ENCODE results near the gene DYNC1I1.
A peak's percentile ranks its signal among the peaks of the same experiment; 100 is the strongest.

The DYNC1I1 gene

DNA sequence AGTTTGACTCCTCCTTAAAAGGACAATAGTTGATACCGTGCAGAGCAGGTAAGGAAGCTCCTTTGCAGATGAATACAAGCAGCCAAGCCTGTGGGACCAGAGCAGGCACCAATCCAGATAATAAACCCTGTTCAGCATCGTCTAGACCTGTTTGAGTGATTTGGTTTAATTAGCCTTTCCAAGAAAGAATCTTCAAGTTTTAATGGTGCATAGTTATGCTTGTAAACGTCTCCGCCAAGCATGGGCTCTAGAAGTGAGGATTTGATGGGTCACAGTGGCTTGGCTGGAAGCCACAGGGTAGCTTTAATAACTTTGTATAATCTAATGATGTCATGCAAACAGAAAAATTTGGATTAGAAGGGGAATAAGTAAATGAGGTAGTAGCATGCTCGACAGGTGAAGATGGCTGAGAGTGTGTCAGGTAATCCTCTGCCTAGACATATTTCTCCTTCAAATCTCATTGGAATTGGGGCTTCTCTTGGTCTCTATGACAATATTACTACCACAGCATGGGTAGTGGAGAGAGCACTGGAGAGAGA is 188.4 kb downstream of the DYNC1I1 start:
- Histone ChIP-seq H3K27ac (replicated peaks; ENCODE audit: low read length) (no peak overlapping the region), H3K4ac (ENCODE audit: low read length) (no peak overlapping the region), H3K9me3 (replicated peaks in 1 of 2; ENCODE audit: control insufficient read depth in 2 of 2, insufficient read depth in 1 of 2, low read depth in 1 of 2, low read length in 2 of 2) (peaks cover 0 to 3% of the 10 kb centered on the region in 2 donors), H3K14ac (ENCODE audit: low read length) (no peak overlapping the region), H2BK15ac (ENCODE audit: low read length) (no peak overlapping the region), H2AFZ (ENCODE audit: low read length) (no peak overlapping the region), H3K27me3 (ENCODE audit: control insufficient read depth in 3 of 3, insufficient read depth in 3 of 3, low read depth in 1 of 3, low read length in 3 of 3) (no peaks in the 10 kb centered on the region), H4K8ac (ENCODE audit: low read depth, low read length) (no peak overlapping the region), H3K36me3 (replicated peaks in 1 of 2; ENCODE audit: control insufficient read depth in 2 of 2, insufficient read depth in 2 of 2, low read length in 2 of 2) (no peaks in the 10 kb centered on the region), H2BK120ac (ENCODE audit: low read depth, low read length) (no peak overlapping the region), H3K23ac (ENCODE audit: low read depth, low read length, poor library complexity) (no peak overlapping the region), H3K4me1 (ENCODE audit: control insufficient read depth in 2 of 2, insufficient read depth in 1 of 2, low read depth in 1 of 2, low read length in 2 of 2) (no peaks in the 10 kb centered on the region), H3K4me2 (ENCODE audit: insufficient read depth, low read length, poor library complexity, severe bottlenecking) (no peak overlapping the region), H3K18ac (ENCODE audit: low read length) (no peak overlapping the region), H3K79me1 (ENCODE audit: low read depth, low read length) (no peaks in the 10 kb centered on the region), H2AK5ac (ENCODE audit: low read depth, low read length) (no peak overlapping the region), H4K91ac (ENCODE audit: low read depth, low read length, poor library complexity) (no peak overlapping the region), H3K4me3 (ENCODE audit: low read length in 2 of 2) (no peak overlapping the region), H2BK5ac (ENCODE audit: low read length) (no peak overlapping the region), H2BK12ac (ENCODE audit: low read length) (no peak overlapping the region), H3K9ac (ENCODE audit: low read depth, low read length, poor library complexity) (no peak overlapping the region)
- no CpG with 5 or more reads among the region's 5 CpGs for WGBS, 2 donors (ENCODE audit: extremely low coverage in 2 of 2, insufficient read length in 2 of 2, insufficient replicate concordance in 1 of 2)
- no peak for DNase-seq (ENCODE audit: low spot score)

DNA sequence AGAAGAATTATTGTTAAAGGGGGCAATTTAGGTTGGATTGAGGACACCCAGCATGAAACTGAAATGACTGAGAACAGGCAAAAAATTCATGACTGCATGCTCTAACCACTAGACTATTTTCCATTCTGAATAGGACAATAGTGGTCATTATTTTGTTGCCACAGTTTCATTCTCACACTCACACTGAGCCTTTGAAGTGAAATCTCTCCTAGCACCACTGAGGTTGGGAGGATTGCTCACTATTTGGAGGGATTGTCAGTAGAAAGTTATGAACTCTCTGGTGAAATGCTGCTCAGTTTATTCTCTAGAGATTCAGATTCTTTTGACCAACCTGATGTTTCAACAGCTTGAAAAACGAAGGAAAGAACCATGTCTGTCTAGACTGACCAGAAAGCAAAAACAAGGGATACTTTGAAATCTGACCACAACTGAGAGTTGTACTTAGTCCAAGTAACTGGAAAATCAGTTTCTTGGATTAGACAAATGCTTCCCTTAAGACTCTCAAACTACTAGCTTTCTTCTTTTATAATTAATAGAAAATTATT is 191.2 kb downstream of the DYNC1I1 start:
- no peak overlapping the region for H3K4me3 ChIP-seq (ENCODE audit: low read length in 2 of 2)
- H3K4me1 ChIP-seq (ENCODE audit: control insufficient read depth in 2 of 2, insufficient read depth in 1 of 2, low read depth in 1 of 2, low read length in 2 of 2), result no peaks in the 10 kb centered on the region
- no peak overlapping the region for H3K14ac ChIP-seq (ENCODE audit: low read length)
- H4K91ac ChIP-seq (ENCODE audit: low read depth, low read length, poor library complexity), result no peak overlapping the region
- no peaks in the 10 kb centered on the region for H3K36me3 ChIP-seq (replicated peaks in 1 of 2; ENCODE audit: control insufficient read depth in 2 of 2, insufficient read depth in 2 of 2, low read length in 2 of 2)
- H3K18ac ChIP-seq (ENCODE audit: low read length), result no peak overlapping the region
- no peaks in the 10 kb centered on the region for H3K27me3 ChIP-seq (ENCODE audit: control insufficient read depth in 3 of 3, insufficient read depth in 3 of 3, low read depth in 1 of 3, low read length in 3 of 3)
- H3K9me3 ChIP-seq (replicated peaks in 1 of 2; ENCODE audit: control insufficient read depth in 2 of 2, insufficient read depth in 1 of 2, low read depth in 1 of 2, low read length in 2 of 2), result peaks cover 0 to 3% of the 10 kb centered on the region in 2 donors
- H4K8ac ChIP-seq (ENCODE audit: low read depth, low read length), result no peak overlapping the region
- no peak overlapping the region for H3K4ac ChIP-seq (ENCODE audit: low read length)
- WGBS, 2 donors (ENCODE audit: extremely low coverage in 2 of 2, insufficient read length in 2 of 2, insufficient replicate concordance in 1 of 2), result no CpG with 5 or more reads among the region's 1 CpG
- no peak overlapping the region for H3K23ac ChIP-seq (ENCODE audit: low read depth, low read length, poor library complexity)
- no peak overlapping the region for H2BK120ac ChIP-seq (ENCODE audit: low read depth, low read length)
- H3K9ac ChIP-seq (ENCODE audit: low read depth, low read length, poor library complexity), result no peak overlapping the region
- no peak overlapping the region for H2AK5ac ChIP-seq (ENCODE audit: low read depth, low read length)
- no peak overlapping the region for H3K27ac ChIP-seq (replicated peaks; ENCODE audit: low read length)
- H3K79me1 ChIP-seq (ENCODE audit: low read depth, low read length), result no peaks in the 10 kb centered on the region
- no peak overlapping the region for H3K4me2 ChIP-seq (ENCODE audit: insufficient read depth, low read length, poor library complexity, severe bottlenecking)
- H2AFZ ChIP-seq (ENCODE audit: low read length), result no peak overlapping the region
- no peak overlapping the region for H2BK5ac ChIP-seq (ENCODE audit: low read length)
- no peak overlapping the region for H2BK15ac ChIP-seq (ENCODE audit: low read length)
- no peak overlapping the region for H2BK12ac ChIP-seq (ENCODE audit: low read length)
- DNase-seq (ENCODE audit: low spot score), result no peak

DNA sequence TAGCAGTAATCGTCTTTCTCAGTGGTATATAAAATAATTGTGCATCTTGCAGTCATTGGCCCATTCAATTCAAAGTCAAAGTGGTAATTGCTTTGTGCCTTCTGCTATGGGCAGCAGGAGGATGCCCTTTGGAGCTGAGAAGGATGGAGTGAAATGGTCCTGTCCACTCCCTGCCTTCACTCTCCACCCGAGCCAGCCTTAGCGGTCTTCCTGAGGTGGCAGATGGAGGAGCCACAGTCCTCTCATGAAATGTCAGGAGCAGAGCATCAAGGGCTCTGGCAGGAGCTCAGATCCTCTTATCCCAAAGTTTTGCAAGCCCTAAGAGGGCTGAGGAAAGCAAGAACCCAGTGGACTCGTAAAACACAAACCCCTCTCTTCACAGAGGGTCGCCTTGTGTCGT is 199.4 kb downstream of the DYNC1I1 start:
- H3K36me3 ChIP-seq (replicated peaks in 1 of 2; ENCODE audit: control insufficient read depth in 2 of 2, insufficient read depth in 2 of 2, low read length in 2 of 2), result no peaks in the 10 kb centered on the region
- H3K14ac ChIP-seq (ENCODE audit: low read length), result peak overlapping the region; percentile 50
- no peaks in the 10 kb centered on the region for H3K4me1 ChIP-seq (ENCODE audit: control insufficient read depth in 2 of 2, insufficient read depth in 1 of 2, low read depth in 1 of 2, low read length in 2 of 2)
- peak overlapping the region; percentile 69 for H3K18ac ChIP-seq (ENCODE audit: low read length)
- no peak overlapping the region for H2BK15ac ChIP-seq (ENCODE audit: low read length)
- H3K23ac ChIP-seq (ENCODE audit: low read depth, low read length, poor library complexity), result peak overlapping the region; percentile 23
- H3K4ac ChIP-seq (ENCODE audit: low read length), result no peak overlapping the region
- no peaks in the 10 kb centered on the region for H3K9me3 ChIP-seq (replicated peaks in 1 of 2; ENCODE audit: control insufficient read depth in 2 of 2, insufficient read depth in 1 of 2, low read depth in 1 of 2, low read length in 2 of 2)
- no peak overlapping the region for H2BK5ac ChIP-seq (ENCODE audit: low read length)
- no peak overlapping the region for H4K91ac ChIP-seq (ENCODE audit: low read depth, low read length, poor library complexity)
- no peaks in the 10 kb centered on the region for H3K79me1 ChIP-seq (ENCODE audit: low read depth, low read length)
- H2AFZ ChIP-seq (ENCODE audit: low read length), result no peak overlapping the region
- H3K9ac ChIP-seq (ENCODE audit: low read depth, low read length, poor library complexity), result no peak overlapping the region
- no peak overlapping the region for H2AK5ac ChIP-seq (ENCODE audit: low read depth, low read length)
- no peak overlapping the region for H4K8ac ChIP-seq (ENCODE audit: low read depth, low read length)
- H2BK120ac ChIP-seq (ENCODE audit: low read depth, low read length), result no peak overlapping the region
- WGBS, 2 donors (ENCODE audit: extremely low coverage in 2 of 2, insufficient read length in 2 of 2, insufficient replicate concordance in 1 of 2), result no CpG with 5 or more reads among the region's 6 CpGs
- no peak overlapping the region for H3K4me2 ChIP-seq (ENCODE audit: insufficient read depth, low read length, poor library complexity, severe bottlenecking)
- no peak overlapping the region for H3K27ac ChIP-seq (replicated peaks; ENCODE audit: low read length)
- peaks cover 0 to 3% (median 0%) of the 10 kb centered on the region in 3 experiments for H3K27me3 ChIP-seq (ENCODE audit: control insufficient read depth in 3 of 3, insufficient read depth in 3 of 3, low read depth in 1 of 3, low read length in 3 of 3)
- no peak overlapping the region for H2BK12ac ChIP-seq (ENCODE audit: low read length)
- H3K4me3 ChIP-seq (ENCODE audit: low read length in 2 of 2), result no peak overlapping the region
- no peak for DNase-seq (ENCODE audit: low spot score)

DNA sequence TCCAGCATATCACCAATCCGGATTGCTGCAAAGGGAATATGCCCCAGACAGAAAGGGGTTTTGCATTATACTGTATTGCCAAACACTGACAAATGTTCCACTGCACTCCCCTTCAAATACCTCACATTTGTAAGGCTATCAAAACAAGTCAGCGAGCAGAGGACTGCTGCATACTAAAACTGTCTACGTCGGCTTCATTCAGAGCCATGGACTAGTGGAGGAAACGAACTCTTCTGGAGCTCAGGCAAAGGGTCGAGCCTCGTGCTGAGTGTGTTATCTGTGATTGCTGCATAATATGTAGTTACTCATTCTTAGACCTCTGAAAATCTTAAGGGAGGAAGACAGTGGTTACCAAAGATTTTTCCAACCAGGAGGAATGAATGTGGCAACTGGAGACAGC is 200.2 kb downstream of the DYNC1I1 start:
- Histone ChIP-seq H2BK12ac (ENCODE audit: low read length) (no peak overlapping the region), H3K18ac (ENCODE audit: low read length) (no peak overlapping the region), H3K36me3 (replicated peaks in 1 of 2; ENCODE audit: control insufficient read depth in 2 of 2, insufficient read depth in 2 of 2, low read length in 2 of 2) (no peaks in the 10 kb centered on the region), H3K4me1 (ENCODE audit: control insufficient read depth in 2 of 2, insufficient read depth in 1 of 2, low read depth in 1 of 2, low read length in 2 of 2) (no peaks in the 10 kb centered on the region), H2BK5ac (ENCODE audit: low read length) (no peak overlapping the region), H2AFZ (ENCODE audit: low read length) (no peak overlapping the region), H3K79me1 (ENCODE audit: low read depth, low read length) (no peaks in the 10 kb centered on the region), H3K4ac (ENCODE audit: low read length) (no peak overlapping the region), H2BK15ac (ENCODE audit: low read length) (no peak overlapping the region), H4K8ac (ENCODE audit: low read depth, low read length) (no peak overlapping the region), H3K4me2 (ENCODE audit: insufficient read depth, low read length, poor library complexity, severe bottlenecking) (no peak overlapping the region), H4K91ac (ENCODE audit: low read depth, low read length, poor library complexity) (no peak overlapping the region), H2AK5ac (ENCODE audit: low read depth, low read length) (no peak overlapping the region), H3K9ac (ENCODE audit: low read depth, low read length, poor library complexity) (no peak overlapping the region), H3K4me3 (ENCODE audit: low read length in 2 of 2) (no peak overlapping the region), H3K27me3 (ENCODE audit: control insufficient read depth in 3 of 3, insufficient read depth in 3 of 3, low read depth in 1 of 3, low read length in 3 of 3) (peaks cover 0 to 3% (median 0%) of the 10 kb centered on the region in 3 experiments), H3K23ac (ENCODE audit: low read depth, low read length, poor library complexity) (no peak overlapping the region), H2BK120ac (ENCODE audit: low read depth, low read length) (no peak overlapping the region), H3K27ac (replicated peaks; ENCODE audit: low read length) (no peak overlapping the region), H3K9me3 (replicated peaks in 1 of 2; ENCODE audit: control insufficient read depth in 2 of 2, insufficient read depth in 1 of 2, low read depth in 1 of 2, low read length in 2 of 2) (no peaks in the 10 kb centered on the region), H3K14ac (ENCODE audit: low read length) (no peak overlapping the region)
- DNase-seq (ENCODE audit: low spot score), result no peak
- WGBS, 2 donors (ENCODE audit: extremely low coverage in 2 of 2, insufficient read length in 2 of 2, insufficient replicate concordance in 1 of 2), result no CpG with 5 or more reads among the region's 7 CpGs
